Keratinocyte (primary cell): ENCODE measurements around the gene FCGR3B. TPM values are rescaled to one million over a fixed set of nuclear protein-coding genes. Genes with fewer than 3 reads are reported as not detected.
"Not testable (repeated sequence)": the region's sequence is repeated elsewhere in the genome, so short reads cannot be mapped to it uniquely, and the experiment has no call there.

Experiments
- DNase-seq: peaks from one replicate; pipeline ENCODE4 v3.0.0-alpha.2; 2011; ENCODE audit warnings: low read depth, missing footprints, low spot score
- FAIRE-seq: peaks from 2 replicates; lab custom pipeline; 2011; peaks lifted over from hg19 to GRCh38; lab: Jason Lieb, UNC
- H2AFZ ChIP-seq: 2 replicates; pipeline ENCODE4 v1.6.0; 2012; ENCODE audit warnings: low read length, control low read depth, inconsistent platforms; ENCODE audit not compliant: control insufficient read depth
- H3K27ac ChIP-seq: 2 replicates; pipeline ENCODE4 v1.5.1; 2011; ENCODE audit warnings: low read length; ENCODE audit not compliant: control insufficient read depth, insufficient read depth
- H3K27me3 ChIP-seq: 3 replicates; pipeline ENCODE4 v1.6.0; 2011; ENCODE audit warnings: low read length; ENCODE audit not compliant: control insufficient read depth, insufficient read depth; ENCODE audit errors: extremely low read depth
- H3K36me3 ChIP-seq, 2 experiments: 2 replicates in 1 of 2; 3 replicates in 1 of 2; pipeline ENCODE4 v1.5.1; 2011; ENCODE audit warnings: low read length in 2 of 2, mild to moderate bottlenecking in 1 of 2; ENCODE audit not compliant: control insufficient read depth in 2 of 2, insufficient read depth in 2 of 2; ENCODE audit errors: extremely low read depth in 1 of 2
- H3K4me1 ChIP-seq: 3 replicates; pipeline ENCODE4 v1.5.1; 2011; ENCODE audit warnings: low read length; ENCODE audit not compliant: control insufficient read depth, insufficient read depth; ENCODE audit errors: extremely low read depth
- H3K4me2 ChIP-seq: 3 replicates; pipeline ENCODE4 v1.6.0; 2011; ENCODE audit warnings: low read depth, low read length; ENCODE audit not compliant: control insufficient read depth, insufficient read depth; ENCODE audit errors: extremely low read depth
- H3K4me3 ChIP-seq, 3 experiments: fragments of 200-600 bp in 1 of 3; sonication (generic) in 1 of 3; 2 replicates in 2 of 3; 3 replicates in 1 of 3; pipeline ENCODE4 v1.5.1; 2011 to 2016; ENCODE audit warnings: low read length in 3 of 3, mild to moderate bottlenecking in 3 of 3, control low read depth in 2 of 3, inconsistent platforms in 1 of 3, low read depth in 1 of 3, mixed read lengths in 1 of 3, mixed run types in 1 of 3, moderate library complexity in 1 of 3; ENCODE audit not compliant: control insufficient read depth in 2 of 3, insufficient read depth in 2 of 3; ENCODE audit errors: extremely low read depth in 1 of 3
- H3K79me2 ChIP-seq: 2 replicates; pipeline ENCODE4 v1.6.0; 2012; ENCODE audit warnings: low read length; ENCODE audit not compliant: control insufficient read depth, insufficient read depth
- H3K9ac ChIP-seq: 3 replicates; pipeline ENCODE4 v1.6.0; 2011; ENCODE audit warnings: low read length; ENCODE audit not compliant: control insufficient read depth, insufficient read depth; ENCODE audit errors: extremely low read depth
- H3K9me1 ChIP-seq: 3 replicates; pipeline ENCODE4 v1.6.0; 2011; ENCODE audit warnings: low read length; ENCODE audit not compliant: control insufficient read depth, insufficient read depth; ENCODE audit errors: extremely low read depth
- H3K9me3 ChIP-seq: 2 replicates; pipeline ENCODE4 v1.5.1; 2012; ENCODE audit warnings: low read depth, low read length; ENCODE audit not compliant: control insufficient read depth
- H4K20me1 ChIP-seq: 3 replicates; pipeline ENCODE4 v1.6.0; 2011; ENCODE audit warnings: low read length; ENCODE audit not compliant: control insufficient read depth, insufficient read depth; ENCODE audit errors: extremely low read depth
- dilution Hi-C: fragments of 300-500 bp; cut with MboI; formaldehyde crosslinking; loops from one replicate; pipeline ENCODE4 v1.7.0; 2020; ENCODE audit warnings: low sequenced_read_pairs; ENCODE audit not compliant: extremely low pct_ligation_motif_present
- polyA plus RNA-seq, 5 experiments: library from polyadenylated mRNA; depleted of rRNA in 3 of 5; stranded (reverse) in 3 of 5; stranded (forward) in 1 of 5; unstranded in 1 of 5; fragments of >200 nt; gene quantifications; 1 replicate in 1 of 5; 2 replicates in 3 of 5; 3 replicates in 1 of 5; pipeline versions ENCODE4 v1.2.1 to v1.2.3, GENCODE V29; 2011 to 2012; ENCODE audit warnings: missing spikeins in 2 of 5, low read depth in 1 of 5, low replicate concordance in 1 of 5

Gene FCGR3B
- polyA plus RNA-seq, 1 donor (not counting 4 experiments of a cell fraction or from before 2014, with no cell fraction given): not detected

DNA sequence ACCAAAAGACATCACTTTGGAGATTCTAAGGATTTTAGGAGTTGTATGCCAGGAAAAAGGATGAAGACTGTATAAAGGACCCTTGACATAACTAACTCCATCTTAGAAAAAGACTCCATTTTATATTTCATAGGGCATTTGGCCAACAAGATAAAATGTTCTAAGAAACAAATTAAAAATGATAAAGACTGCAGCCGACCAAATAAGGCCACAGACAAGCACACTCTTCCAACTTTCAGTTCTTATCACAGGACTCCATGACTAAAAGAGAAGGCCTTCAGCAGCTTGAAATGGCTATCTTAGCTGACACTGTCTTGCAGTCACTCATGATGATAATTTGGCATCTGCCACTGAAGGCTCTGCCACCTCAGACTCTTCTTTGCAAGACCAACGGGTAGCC lies 8.2 kb upstream of the FCGR3B start:
- H4K20me1 ChIP-seq, H3K79me2 ChIP-seq, H2AFZ ChIP-seq, dilution Hi-C loops, DNase-seq, H3K9ac ChIP-seq, H3K9me1 ChIP-seq, H3K4me2 ChIP-seq, H3K27ac ChIP-seq, H3K4me1 ChIP-seq, H3K9me3 ChIP-seq, H3K36me3 ChIP-seq, FAIRE-seq, H3K4me3 ChIP-seq, H3K27me3 ChIP-seq: not testable (repeated sequence)

DNA sequence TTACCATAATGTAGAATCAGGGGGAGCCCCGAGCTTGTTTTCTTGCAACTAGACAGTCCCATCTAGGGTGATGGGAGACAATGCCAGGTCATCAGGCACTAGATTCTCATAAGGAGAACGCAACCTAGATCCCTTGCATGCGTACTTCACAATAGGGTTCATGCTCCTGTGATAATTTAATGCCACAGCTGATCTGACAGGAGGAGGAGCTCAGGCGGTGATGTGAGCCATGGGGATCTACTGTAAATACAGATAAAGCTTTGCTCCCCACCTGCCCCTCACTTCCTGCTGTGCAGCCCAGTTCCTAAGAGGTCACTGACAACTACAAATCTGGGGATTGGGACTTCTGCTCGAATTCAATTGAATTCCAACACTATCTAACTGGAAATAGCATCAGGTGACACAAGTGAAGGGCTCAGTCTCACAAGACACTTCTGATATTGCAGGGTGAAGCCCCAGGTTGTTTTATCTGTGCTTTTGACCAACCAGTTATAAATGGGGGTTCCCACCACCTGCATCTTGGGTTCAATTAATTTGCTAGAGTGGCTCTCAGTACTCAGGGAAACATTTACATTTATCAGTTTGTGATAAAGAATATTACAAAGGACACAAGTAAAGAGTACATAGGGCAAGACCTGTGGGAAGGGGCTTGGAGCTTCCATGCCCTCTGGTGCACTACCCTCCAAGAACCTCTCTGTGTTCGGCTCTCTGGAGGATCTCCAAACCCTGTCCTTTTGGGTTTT lies 7.4 kb upstream of the FCGR3B start:
- H3K4me2 ChIP-seq, H4K20me1 ChIP-seq, H3K9ac ChIP-seq, dilution Hi-C loops, DNase-seq, FAIRE-seq, H3K36me3 ChIP-seq, H3K9me1 ChIP-seq, H2AFZ ChIP-seq, H3K27me3 ChIP-seq, H3K27ac ChIP-seq, H3K4me1 ChIP-seq, H3K9me3 ChIP-seq, H3K4me3 ChIP-seq, H3K79me2 ChIP-seq: not testable (repeated sequence)

DNA sequence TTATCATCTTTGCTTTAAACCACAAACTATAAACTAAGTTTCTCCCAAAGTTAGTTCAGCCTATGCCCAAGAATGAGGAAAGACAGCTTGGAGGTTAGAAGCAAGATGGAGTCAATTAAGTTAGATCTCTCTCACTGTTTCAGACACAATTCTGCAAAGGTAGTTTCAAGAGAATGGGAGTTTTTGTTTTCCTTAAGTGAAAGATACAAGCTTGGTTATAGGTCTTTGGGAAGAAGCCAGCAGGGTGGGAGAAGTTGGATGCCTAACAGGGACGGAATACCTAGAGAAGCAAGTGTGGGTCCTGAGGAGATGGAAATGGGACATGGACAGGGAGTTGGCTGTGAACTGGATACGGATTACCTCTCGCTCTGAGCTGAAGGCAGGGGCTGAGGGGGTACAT lies 6.0 kb upstream of the FCGR3B start:
- H3K4me1 ChIP-seq, H3K9me3 ChIP-seq, H2AFZ ChIP-seq, H3K36me3 ChIP-seq, H3K27me3 ChIP-seq, H4K20me1 ChIP-seq, DNase-seq, H3K27ac ChIP-seq, H3K4me3 ChIP-seq, dilution Hi-C loops, H3K9me1 ChIP-seq, H3K9ac ChIP-seq, H3K79me2 ChIP-seq, H3K4me2 ChIP-seq, FAIRE-seq: not testable (repeated sequence)

DNA sequence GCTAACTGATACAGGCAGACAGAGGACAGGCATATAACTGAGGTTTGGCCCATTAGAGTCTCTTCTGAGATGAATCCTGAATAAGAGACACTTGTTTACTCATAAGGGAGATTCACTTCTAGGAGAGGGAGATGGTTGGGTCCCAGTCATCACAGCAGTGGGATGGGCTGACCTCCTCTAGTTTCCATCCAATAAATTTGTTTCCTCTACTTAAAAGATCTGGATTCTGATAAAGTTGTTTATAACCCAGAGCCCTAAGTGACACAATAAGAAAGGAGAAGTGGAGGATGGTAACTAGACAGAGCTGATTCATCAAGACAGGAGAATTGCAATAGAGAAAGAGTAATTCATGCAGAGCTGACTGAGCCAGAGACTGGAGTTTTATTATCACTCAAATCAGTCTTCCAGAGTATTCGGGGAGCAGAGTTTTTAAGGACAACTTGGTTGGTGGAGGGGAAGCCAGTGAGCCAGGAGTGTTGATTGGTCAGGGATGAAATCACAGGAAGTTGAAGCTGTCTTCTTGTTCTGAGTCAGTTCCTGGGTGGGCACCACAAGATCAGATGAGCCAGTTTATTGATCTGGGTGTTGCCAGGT lies 5.3 kb upstream of the FCGR3B start:
- H3K4me1 ChIP-seq, dilution Hi-C loops, H3K36me3 ChIP-seq, H2AFZ ChIP-seq, H3K27ac ChIP-seq, H3K79me2 ChIP-seq, FAIRE-seq, H3K9me1 ChIP-seq, H3K9me3 ChIP-seq, H3K9ac ChIP-seq, H3K4me2 ChIP-seq, H4K20me1 ChIP-seq, H3K4me3 ChIP-seq, H3K27me3 ChIP-seq, DNase-seq: not testable (repeated sequence)

DNA sequence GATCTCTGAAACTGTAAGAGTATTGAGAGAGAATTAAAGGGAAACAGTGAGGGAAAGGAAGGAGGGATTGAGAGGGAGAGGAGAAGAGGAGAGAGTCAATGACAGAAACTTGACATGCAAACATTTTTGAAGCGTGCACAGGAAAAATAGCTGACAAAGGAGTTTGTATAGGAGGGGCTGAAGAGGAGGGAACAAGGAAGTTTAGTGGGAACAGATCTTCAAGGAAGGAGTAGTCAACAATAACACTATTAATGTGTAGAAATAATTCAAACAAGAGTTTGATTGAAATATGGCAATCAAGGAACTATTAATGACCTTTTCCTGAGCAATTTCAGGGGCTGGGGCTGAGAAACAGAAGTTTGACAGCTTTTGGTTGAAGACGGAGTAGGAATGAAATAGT lies 4.0 kb upstream of the FCGR3B start:
- H4K20me1 ChIP-seq, H3K4me2 ChIP-seq, H3K4me3 ChIP-seq, dilution Hi-C loops, H3K36me3 ChIP-seq, H3K9me3 ChIP-seq, H3K27ac ChIP-seq, H3K4me1 ChIP-seq, H3K9ac ChIP-seq, DNase-seq, H3K79me2 ChIP-seq, FAIRE-seq, H3K9me1 ChIP-seq, H2AFZ ChIP-seq, H3K27me3 ChIP-seq: not testable (repeated sequence)
